KMS-11 (cell line): ENCODE results near the gene CDK17.

Experiments
- H2AFZ ChIP-seq: fragments of 200-600 bp; sonication (generic); 2 replicates; pipeline ENCODE4 v1.6.1; 2016; ENCODE audit warnings: antibody characterized with exemption, mixed run types, low read depth
- H3K27ac ChIP-seq: fragments of 200-600 bp; sonication (generic); 2 replicates; pipeline ENCODE4 v1.6.1; 2016; ENCODE audit warnings: mild to moderate bottlenecking, mixed run types
- H3K27me3 ChIP-seq: fragments of 200-600 bp; sonication (generic); 2 replicates; pipeline ENCODE4 v1.6.1; 2017; ENCODE audit warnings: mild to moderate bottlenecking, low read depth, mixed run types, moderate library complexity; ENCODE audit not compliant: insufficient read depth
- H3K36me3 ChIP-seq: fragments of 200-600 bp; sonication (generic); 2 replicates; pipeline ENCODE4 v1.6.1; 2017; ENCODE audit warnings: mild to moderate bottlenecking, mixed run types; ENCODE audit not compliant: insufficient read depth
- H3K4me1 ChIP-seq: fragments of 200-600 bp; sonication (generic); 2 replicates; pipeline ENCODE4 v1.6.1; 2016; ENCODE audit warnings: mild to moderate bottlenecking, low read depth, mixed run types; ENCODE audit not compliant: poor library complexity, severe bottlenecking
- H3K4me2 ChIP-seq: fragments of 200-600 bp; sonication (generic); 2 replicates; pipeline ENCODE4 v1.7.0; 2016; ENCODE audit warnings: mild to moderate bottlenecking, mixed run types
- H3K4me3 ChIP-seq: fragments of 200-600 bp; sonication (generic); IDR thresholded peaks from 2 replicates; pipeline ENCODE4 v1.6.1; 2017; ENCODE audit warnings: low read depth, low read length, mixed read lengths; ENCODE audit not compliant: insufficient read depth
- H3K79me2 ChIP-seq: fragments of 200-600 bp; sonication (generic); 2 replicates; pipeline ENCODE4 v1.6.1; 2016; ENCODE audit warnings: low read depth, mixed run types; ENCODE audit not compliant: insufficient read depth
- H3K9ac ChIP-seq: fragments of 200-600 bp; sonication (generic); 2 replicates; pipeline ENCODE4 v1.6.1; 2016; ENCODE audit warnings: mild to moderate bottlenecking, mixed run types
- H4K20me1 ChIP-seq: fragments of 200-600 bp; sonication (generic); 2 replicates; pipeline ENCODE4 v1.6.1; 2016; ENCODE audit warnings: mild to moderate bottlenecking, mixed run types; ENCODE audit not compliant: insufficient read depth
- TF ChIP-seq, protein P1 (sequence below): fragments of 200-600 bp; sonication (generic); conservative IDR thresholded peaks from 2 replicates; pipeline ENCODE4 v1.6.1; 2017; ENCODE audit warnings: low read depth, mild to moderate bottlenecking, antibody characterized with exemption, low read length, moderate library complexity, mixed read lengths

Gene CDK17

DNA sequence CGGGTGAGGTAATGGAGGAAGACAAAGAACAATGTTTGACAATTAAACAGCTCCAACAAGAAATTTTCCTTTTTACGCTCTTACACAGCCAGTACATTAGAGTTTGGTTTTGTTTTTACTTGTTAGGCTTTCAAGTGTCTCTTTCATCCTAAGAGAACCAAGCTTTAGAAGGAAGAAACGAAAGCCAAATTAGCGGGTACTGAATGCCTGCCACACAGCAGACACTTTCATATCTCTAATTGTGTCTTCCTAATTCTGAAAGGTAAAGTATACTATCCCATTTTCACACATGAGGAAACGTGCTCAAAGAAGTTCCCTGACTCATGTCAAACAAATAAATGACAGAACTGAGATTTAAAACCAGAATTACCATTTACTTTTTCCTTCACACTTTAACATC is 65.0 kb downstream of the CDK17 start:
- TF ChIP-seq, protein P1, sequence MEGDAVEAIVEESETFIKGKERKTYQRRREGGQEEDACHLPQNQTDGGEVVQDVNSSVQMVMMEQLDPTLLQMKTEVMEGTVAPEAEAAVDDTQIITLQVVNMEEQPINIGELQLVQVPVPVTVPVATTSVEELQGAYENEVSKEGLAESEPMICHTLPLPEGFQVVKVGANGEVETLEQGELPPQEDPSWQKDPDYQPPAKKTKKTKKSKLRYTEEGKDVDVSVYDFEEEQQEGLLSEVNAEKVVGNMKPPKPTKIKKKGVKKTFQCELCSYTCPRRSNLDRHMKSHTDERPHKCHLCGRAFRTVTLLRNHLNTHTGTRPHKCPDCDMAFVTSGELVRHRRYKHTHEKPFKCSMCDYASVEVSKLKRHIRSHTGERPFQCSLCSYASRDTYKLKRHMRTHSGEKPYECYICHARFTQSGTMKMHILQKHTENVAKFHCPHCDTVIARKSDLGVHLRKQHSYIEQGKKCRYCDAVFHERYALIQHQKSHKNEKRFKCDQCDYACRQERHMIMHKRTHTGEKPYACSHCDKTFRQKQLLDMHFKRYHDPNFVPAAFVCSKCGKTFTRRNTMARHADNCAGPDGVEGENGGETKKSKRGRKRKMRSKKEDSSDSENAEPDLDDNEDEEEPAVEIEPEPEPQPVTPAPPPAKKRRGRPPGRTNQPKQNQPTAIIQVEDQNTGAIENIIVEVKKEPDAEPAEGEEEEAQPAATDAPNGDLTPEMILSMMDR: no peak
- Histone ChIP-seq H4K20me1 (no peaks in the 10 kb centered on the region), H3K27ac (no peak overlapping the region), H3K9ac (no peak overlapping the region), H3K79me2 (peaks cover 27% of the 10 kb centered on the region), H2AFZ (no peak overlapping the region), H3K4me3 (no peak overlapping the region), H3K36me3 (no peaks in the 10 kb centered on the region), H3K27me3 (no peaks in the 10 kb centered on the region), H3K4me2 (no peak overlapping the region), H3K4me1 (peaks cover 34% of the 10 kb centered on the region)

DNA sequence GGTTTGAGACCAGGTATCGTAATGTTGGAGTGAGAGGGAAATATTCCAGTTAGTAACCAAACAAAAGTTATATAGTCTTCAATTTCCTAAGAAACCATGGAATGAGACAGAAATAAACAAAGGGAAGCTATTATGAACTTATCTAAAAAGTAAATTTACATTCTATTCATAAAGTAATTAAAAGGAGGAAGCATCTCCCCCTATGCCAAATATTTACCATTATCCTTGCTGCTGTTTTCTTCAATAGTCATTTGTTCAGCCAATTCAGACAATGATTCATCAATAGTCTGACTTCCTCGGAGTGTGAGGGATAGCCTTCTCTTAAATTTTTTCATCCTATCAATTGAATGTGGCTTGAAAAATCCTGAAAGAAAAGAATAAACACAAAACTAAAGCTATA is 65.7 kb downstream of the CDK17 start:
- no peak overlapping the region for H3K4me3 ChIP-seq
- peaks cover 29% of the 10 kb centered on the region for H3K4me1 ChIP-seq
- no peaks in the 10 kb centered on the region for H3K36me3 ChIP-seq
- no peak overlapping the region for H2AFZ ChIP-seq
- TF ChIP-seq, protein P1: no peak
- no peak overlapping the region for H3K4me2 ChIP-seq
- no peaks in the 10 kb centered on the region for H3K27me3 ChIP-seq
- H3K27ac ChIP-seq: no peak overlapping the region
- no peak overlapping the region for H3K9ac ChIP-seq
- peaks cover 23% of the 10 kb centered on the region; the same call in 1 of the 2 replicates for H3K79me2 ChIP-seq
- no peaks in the 10 kb centered on the region for H4K20me1 ChIP-seq

DNA sequence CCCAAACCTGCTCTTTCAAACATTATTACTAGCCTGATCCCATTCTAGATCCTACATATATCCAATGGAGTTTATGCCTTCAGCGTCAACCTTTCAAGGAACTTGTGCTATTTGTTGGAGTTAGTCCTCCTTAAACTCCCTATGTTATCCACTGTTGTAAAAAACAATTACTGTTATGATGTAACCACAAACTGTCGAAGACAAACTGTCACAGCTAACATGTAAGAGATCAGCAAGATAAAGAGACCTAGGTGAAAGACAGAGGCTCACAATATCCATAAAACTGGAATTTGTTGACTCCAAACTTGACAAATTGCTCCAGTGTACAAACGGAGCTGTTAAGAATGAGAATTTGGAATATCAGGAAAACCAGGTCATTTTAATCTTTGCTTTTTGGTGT is 70.7 kb downstream of the CDK17 start:
- Histone ChIP-seq H2AFZ (no peak overlapping the region), H3K4me2 (no peak overlapping the region), H4K20me1 (no peaks in the 10 kb centered on the region), H3K27ac (no peak overlapping the region), H3K9ac (no peak overlapping the region), H3K4me3 (no peak overlapping the region), H3K4me1 (peaks cover 32% of the 10 kb centered on the region), H3K79me2 (peaks cover 7% of the 10 kb centered on the region), H3K36me3 (no peaks in the 10 kb centered on the region), H3K27me3 (no peaks in the 10 kb centered on the region)
- TF ChIP-seq, protein P1: no peak

DNA sequence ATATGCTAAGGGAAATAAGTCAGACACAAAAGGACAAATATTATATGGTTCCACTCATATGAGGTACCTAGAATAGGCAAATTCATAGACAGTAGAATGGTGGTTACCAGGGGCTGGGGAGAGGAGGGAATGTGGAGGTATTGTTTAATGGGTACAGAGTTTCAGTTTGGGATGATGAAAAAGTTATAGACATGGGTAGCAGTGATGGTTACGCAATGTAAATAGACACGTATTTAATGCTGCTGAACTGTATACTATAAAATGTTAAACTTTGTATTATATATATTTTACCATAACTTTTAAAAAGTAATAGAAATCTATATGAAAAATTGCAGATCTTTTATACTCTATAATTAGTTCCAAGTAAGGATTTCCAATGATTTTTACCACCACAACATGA is 71.2 kb downstream of the CDK17 start:
- H3K4me3 ChIP-seq: no peak overlapping the region
- no peaks in the 10 kb centered on the region for H3K36me3 ChIP-seq
- peaks cover 10% of the 10 kb centered on the region for H3K79me2 ChIP-seq
- no peak overlapping the region for H3K27ac ChIP-seq
- no peak overlapping the region for H3K4me2 ChIP-seq
- H3K27me3 ChIP-seq: no peaks in the 10 kb centered on the region
- TF ChIP-seq, protein P1: no peak
- H3K9ac ChIP-seq: no peak overlapping the region
- no peak overlapping the region for H2AFZ ChIP-seq
- no peaks in the 10 kb centered on the region for H4K20me1 ChIP-seq
- peaks cover 27% of the 10 kb centered on the region for H3K4me1 ChIP-seq

DNA sequence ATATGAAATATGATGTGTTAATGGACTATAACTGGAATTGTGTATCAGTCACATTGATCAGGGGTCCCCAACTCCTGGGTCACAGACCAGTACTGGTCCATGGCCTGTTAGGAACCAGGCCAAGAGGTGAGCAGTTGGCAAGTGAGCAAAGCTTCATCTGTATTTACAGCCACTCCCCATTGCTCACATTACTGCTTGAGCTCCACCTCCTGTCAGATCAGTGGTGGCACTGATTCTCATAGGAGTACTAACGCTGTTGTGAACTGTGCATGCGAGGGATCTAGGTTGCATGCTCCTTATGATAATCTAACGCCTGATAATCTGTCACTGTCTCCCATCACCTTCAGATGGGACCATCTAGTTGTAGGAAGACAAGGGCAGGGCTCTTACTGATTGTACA is 72.3 kb downstream of the CDK17 start:
- peaks cover 24% of the 10 kb centered on the region for H3K4me1 ChIP-seq
- peaks cover 10% of the 10 kb centered on the region for H3K79me2 ChIP-seq
- no peak overlapping the region for H3K27ac ChIP-seq
- H3K4me2 ChIP-seq: no peak overlapping the region
- no peaks in the 10 kb centered on the region for H3K36me3 ChIP-seq
- H3K9ac ChIP-seq: no peak overlapping the region
- no peak overlapping the region for H2AFZ ChIP-seq
- TF ChIP-seq, protein P1: no peak
- H3K27me3 ChIP-seq: no peaks in the 10 kb centered on the region
- no peaks in the 10 kb centered on the region for H4K20me1 ChIP-seq
- no peak overlapping the region for H3K4me3 ChIP-seq
